Kidney epithelial cell (primary cell): ENCODE measurements around the gene SMNDC1. TPM values are rescaled to one million over a fixed set of nuclear protein-coding genes. Genes with fewer than 3 reads are reported as not detected.

Experiments
- DNase-seq: peaks from one replicate; pipeline ENCODE4 v3.0.0-alpha.2; 2010; ENCODE audit warnings: low read depth
- H3K27me3 ChIP-seq: 2 replicates; pipeline ENCODE4 v1.6.0; 2011; ENCODE audit warnings: low read length; ENCODE audit not compliant: control insufficient read depth, insufficient read depth
- H3K36me3 ChIP-seq: 2 replicates; pipeline ENCODE4 v1.5.1; 2011; ENCODE audit warnings: low read length; ENCODE audit not compliant: control insufficient read depth, insufficient read depth
- H3K4me3 ChIP-seq: 2 replicates; pipeline ENCODE4 v1.5.1; 2011; ENCODE audit warnings: low read depth, mild to moderate bottlenecking, control low read depth, low read length
- CTCF ChIP-seq: IDR thresholded peaks from 2 replicates; pipeline ENCODE4 v1.5.1; 2011; ENCODE audit warnings: mild to moderate bottlenecking, moderate library complexity, low read length, control low read depth, inconsistent platforms; ENCODE audit not compliant: insufficient read depth, poor library complexity, severe bottlenecking
- total RNA-seq: library from RNA; depleted of rRNA; stranded (reverse); fragments of >200 nt; gene quantifications from 2 replicates; pipeline ENCODE4 v1.2.3, GENCODE V29; 2015

The SMNDC1 gene
- 8.0 and 8.9 TPM in 2 replicates for total RNA-seq

- H3K27me3 ChIP-seq, result no peaks in the 10 kb centered on the region
- no peaks in the 10 kb centered on the region for H3K36me3 ChIP-seq
Measured at GRCh38 chr10:110304780-110305421, at the start of gene SMNDC1. TSS of gene SMNDC1 (minus strand) at chr10:110304920. CDS start at chr10:110303587, 1,333 bp downstream.

GRCh38 chr10:110354322-110354766, 49.6 kb upstream of the SMNDC1 start:
- DNase-seq, result no peak
- H3K27me3 ChIP-seq, result no peaks in the 10 kb centered on the region
- H3K36me3 ChIP-seq, result no peaks in the 10 kb centered on the region
- peak; percentile 78 for TF ChIP-seq CTCF
- H3K4me3 ChIP-seq, result no peak overlapping the region

More at GRCh38 chr10:110304780-110305421, at the start of gene SMNDC1:
- H3K4me3 ChIP-seq, result peak within 1 kb of the TSS; percentile 91
- peak; percentile 92 for DNase-seq
- no peak for TF ChIP-seq CTCF

- no peaks in the 10 kb centered on the region for H3K36me3 ChIP-seq
- H3K27me3 ChIP-seq, result no peaks in the 10 kb centered on the region
- peak; percentile 29 for TF ChIP-seq CTCF
- no peak overlapping the region for H3K4me3 ChIP-seq
- no peak for DNase-seq
Measured at GRCh38 chr10:110353244-110354119, 48.8 kb upstream of the SMNDC1 start.

- no peak for TF ChIP-seq CTCF
- H3K27me3 ChIP-seq, result no peaks in the 10 kb centered on the region
- H3K4me3 ChIP-seq, result no peak overlapping the region
- H3K36me3 ChIP-seq, result no peaks in the 10 kb centered on the region
- no peak for DNase-seq
Measured at GRCh38 chr10:110352930-110353243, 48.2 kb upstream of the SMNDC1 start.

- no peak overlapping the region for H3K4me3 ChIP-seq
- no peaks in the 10 kb centered on the region for H3K27me3 ChIP-seq
- DNase-seq, result no peak
- no peaks in the 10 kb centered on the region for H3K36me3 ChIP-seq
- TF ChIP-seq CTCF, result no peak
Measured at GRCh38 chr10:110350812-110351211, 46.1 kb upstream of the SMNDC1 start.
